Lower leg skin (tissue), 3 donors: ENCODE measurements around the gene HLA-B.

Source experiments
- POLR2A ChIP-seq, 2 donors: fragments of 450-650 bp; IDR thresholded peaks; one replicate each; pipeline ENCODE4 v1.6.1; 2016 to 2017; ENCODE audit warnings: antibody characterized with exemption in 2 of 2, mild to moderate bottlenecking in 1 of 2, moderate library complexity in 1 of 2
- TF ChIP-seq, protein P1 (sequence below), 3 donors: fragments of 450-650 bp; IDR thresholded peaks; one replicate each; pipeline ENCODE4 v1.5.1; 2016; ENCODE audit warnings: antibody characterized with exemption in 3 of 3, mild to moderate bottlenecking in 3 of 3, moderate library complexity in 2 of 3

DNA sequence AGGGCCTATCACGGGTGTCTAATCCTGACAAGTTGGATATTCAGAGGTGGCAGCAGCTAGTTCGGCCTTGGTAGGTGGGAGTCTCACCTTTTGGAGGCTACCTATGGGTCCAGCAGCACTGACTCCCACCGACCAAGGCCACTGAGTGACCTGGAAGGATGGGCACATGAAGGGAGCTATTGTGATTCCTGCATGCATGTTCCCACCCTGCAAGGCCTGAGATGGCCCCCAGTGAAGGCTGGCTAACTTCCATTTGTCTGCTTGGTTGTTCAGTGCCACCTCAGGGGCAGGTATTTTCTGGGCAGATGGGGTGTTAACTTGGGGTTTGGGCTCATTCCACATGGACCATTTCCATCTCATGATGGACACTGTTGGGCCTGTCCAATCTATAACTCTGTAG is 28.1 kb upstream of the HLA-B start:
- TF ChIP-seq, protein P1, sequence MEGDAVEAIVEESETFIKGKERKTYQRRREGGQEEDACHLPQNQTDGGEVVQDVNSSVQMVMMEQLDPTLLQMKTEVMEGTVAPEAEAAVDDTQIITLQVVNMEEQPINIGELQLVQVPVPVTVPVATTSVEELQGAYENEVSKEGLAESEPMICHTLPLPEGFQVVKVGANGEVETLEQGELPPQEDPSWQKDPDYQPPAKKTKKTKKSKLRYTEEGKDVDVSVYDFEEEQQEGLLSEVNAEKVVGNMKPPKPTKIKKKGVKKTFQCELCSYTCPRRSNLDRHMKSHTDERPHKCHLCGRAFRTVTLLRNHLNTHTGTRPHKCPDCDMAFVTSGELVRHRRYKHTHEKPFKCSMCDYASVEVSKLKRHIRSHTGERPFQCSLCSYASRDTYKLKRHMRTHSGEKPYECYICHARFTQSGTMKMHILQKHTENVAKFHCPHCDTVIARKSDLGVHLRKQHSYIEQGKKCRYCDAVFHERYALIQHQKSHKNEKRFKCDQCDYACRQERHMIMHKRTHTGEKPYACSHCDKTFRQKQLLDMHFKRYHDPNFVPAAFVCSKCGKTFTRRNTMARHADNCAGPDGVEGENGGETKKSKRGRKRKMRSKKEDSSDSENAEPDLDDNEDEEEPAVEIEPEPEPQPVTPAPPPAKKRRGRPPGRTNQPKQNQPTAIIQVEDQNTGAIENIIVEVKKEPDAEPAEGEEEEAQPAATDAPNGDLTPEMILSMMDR (IDR thresholded peaks at IDR 0.05) = no peak
- TF ChIP-seq POLR2A (IDR thresholded peaks at IDR 0.05) = no peak
